CD14-positive monocyte (primary cell): ENCODE measurements around the gene PCAT7. TPM values are rescaled to one million over a fixed set of nuclear protein-coding genes. Genes with fewer than 3 reads are reported as not detected.
"Not testable (repeated sequence)": the region's sequence is repeated elsewhere in the genome, so short reads cannot be mapped to it uniquely, and the experiment has no call there.

Experiments used
- DNase-seq, 3 donors: peaks; one replicate each; pipeline ENCODE4 v3.0.0-alpha.2; 2011 to 2022
- H2AFZ ChIP-seq: 2 replicates; pipeline ENCODE4 v1.6.0; 2012; ENCODE audit warnings: mild to moderate bottlenecking, low read depth, low read length, inconsistent platforms; ENCODE audit not compliant: insufficient read depth, poor library complexity, severe bottlenecking
- H3K27ac ChIP-seq, 2 donors: 1 replicate in 1 of 2; 2 replicates in 1 of 2; pipeline ENCODE4 v1.5.1; 2012 to 2013; ENCODE audit warnings: low read length in 2 of 2, control low read depth in 1 of 2, inconsistent platforms in 1 of 2, low read depth in 1 of 2, mild to moderate bottlenecking in 1 of 2
- H3K27me3 ChIP-seq, 2 donors: one replicate each; pipeline versions ENCODE4 v1.6.0 to v1.6.1; 2011 to 2013; ENCODE audit warnings: low read length in 2 of 2; ENCODE audit not compliant: control insufficient read depth in 2 of 2, insufficient read depth in 2 of 2
- H3K36me3 ChIP-seq, 2 donors: replicated peaks in 1 of 2; 1 replicate in 1 of 2; 2 replicates in 1 of 2; pipeline versions ENCODE4 v1.5.1 to v1.6.1; 2012 to 2013; ENCODE audit warnings: low read length in 2 of 2, control low read depth in 1 of 2, inconsistent platforms in 1 of 2, mild to moderate bottlenecking in 1 of 2; ENCODE audit not compliant: insufficient read depth in 2 of 2, control insufficient read depth in 1 of 2
- H3K4me1 ChIP-seq, 2 donors: 1 replicate in 1 of 2; 2 replicates in 1 of 2; pipeline versions ENCODE4 v1.5.1 to v1.6.1; 2012 to 2013; ENCODE audit warnings: low read length in 2 of 2, control low read depth in 1 of 2, inconsistent platforms in 1 of 2, mild to moderate bottlenecking in 1 of 2, moderate library complexity in 1 of 2; ENCODE audit not compliant: insufficient read depth in 2 of 2, control insufficient read depth in 1 of 2
- H3K4me2 ChIP-seq: replicated peaks from 2 replicates; pipeline ENCODE3; 2012; ENCODE audit warnings: low read length, moderate library complexity, mild to moderate bottlenecking; ENCODE audit not compliant: poor library complexity, severe bottlenecking; ENCODE audit errors: extremely low read depth
- H3K4me3 ChIP-seq, 3 experiments: fragments of 200-600 bp in 1 of 3; sonication (generic) in 1 of 3; replicated peaks in 1 of 3; 1 replicate in 2 of 3; 2 replicates in 1 of 3; pipeline ENCODE4 v1.5.1; 2011 to 2013; ENCODE audit warnings: low read length in 3 of 3, mild to moderate bottlenecking in 3 of 3, control low read depth in 2 of 3, low read depth in 2 of 3, inconsistent platforms in 1 of 3, moderate library complexity in 1 of 3
- H3K79me2 ChIP-seq: 2 replicates; pipeline ENCODE4 v1.6.0; 2012; ENCODE audit warnings: mild to moderate bottlenecking, control low read depth, inconsistent platforms, low read length, moderate library complexity; ENCODE audit not compliant: insufficient read depth
- H3K9ac ChIP-seq: 2 replicates; pipeline ENCODE4 v1.6.0; 2017; ENCODE audit warnings: low read length, mild to moderate bottlenecking; ENCODE audit not compliant: insufficient read depth, poor library complexity, severe bottlenecking
- H3K9me3 ChIP-seq, 2 donors: replicated peaks in 1 of 2; 1 replicate in 1 of 2; 2 replicates in 1 of 2; pipeline versions ENCODE4 v1.5.1 to v1.6.1; 2012 to 2013; ENCODE audit warnings: low read length in 2 of 2, control low read depth in 1 of 2; ENCODE audit not compliant: control insufficient read depth in 1 of 2, insufficient read depth in 1 of 2
- H4K20me1 ChIP-seq: 2 replicates; pipeline ENCODE4 v1.6.0; 2012; ENCODE audit warnings: mild to moderate bottlenecking, low read length, control low read depth, moderate library complexity; ENCODE audit not compliant: insufficient read depth
- H3K27ac Mint-ChIP-seq, 7 donors: one replicate each; pipeline ENCODE4 v1.8.0; 2020; ENCODE audit warnings: mild to moderate bottlenecking in 7 of 7, mixed read lengths in 7 of 7, moderate library complexity in 6 of 7, inconsistent platforms in 2 of 7
- H3K27me3 Mint-ChIP-seq, 3 donors: one replicate each; pipeline ENCODE4 v1.8.0; 2021 to 2022; ENCODE audit warnings: low read depth in 3 of 3, mild to moderate bottlenecking in 3 of 3, mixed read lengths in 3 of 3, moderate library complexity in 3 of 3, inconsistent platforms in 1 of 3
- H3K36me3 Mint-ChIP-seq, 2 donors: one replicate each; pipeline ENCODE4 v1.8.0; 2020; ENCODE audit warnings: mixed read lengths in 2 of 2, inconsistent platforms in 1 of 2, mild to moderate bottlenecking in 1 of 2
- H3K4me1 Mint-ChIP-seq: one replicate; pipeline ENCODE4 v1.8.0; 2020; ENCODE audit warnings: mild to moderate bottlenecking, mixed read lengths
- H3K4me3 Mint-ChIP-seq, 2 donors: one replicate each; pipeline ENCODE4 v1.8.0; 2020; ENCODE audit warnings: mild to moderate bottlenecking in 2 of 2, mixed read lengths in 2 of 2, moderate library complexity in 1 of 2
- H3K9me3 Mint-ChIP-seq, 7 donors: one replicate each; pipeline ENCODE4 v1.8.0; 2020 to 2022; ENCODE audit warnings: mixed read lengths in 7 of 7, mild to moderate bottlenecking in 6 of 7, moderate library complexity in 6 of 7, inconsistent platforms in 2 of 7
- CTCF ChIP-seq: fragments of 200-600 bp; IDR thresholded peaks from one replicate; pipeline ENCODE4 v1.8.0; 2022; ENCODE audit warnings: antibody characterized with exemption, mild to moderate bottlenecking
- WGBS: methylation state at CpG from one replicate; pipeline ENCODE4 v1.1.5; 2013; ENCODE audit warnings: missing lambda C conversion rate; ENCODE audit not compliant: insufficient coverage; 5-methylcytosine and 5-hydroxymethylcytosine counted together
- intact Hi-C, 2 donors: fragments of 100-400 bp; cut with micrococcal nuclease; formaldehyde crosslinking; loops; one replicate each; pipeline versions ENCODE4 v1.15.0 to v1.15.1; 2023
- polyA plus RNA-seq, 3 donors: library from polyadenylated mRNA; depleted of rRNA in 1 of 3; unstranded in 2 of 3; stranded (reverse) in 1 of 3; fragments of 300-500 nt in 2 of 3; fragments of >200 nt in 1 of 3; fragmentation: Illumina TruSeq in 2 of 3; gene quantifications; 1 replicate in 2 of 3; 2 replicates in 1 of 3; pipeline ENCODE4 v1.2.3, GENCODE V29; 2012 to 2021

PCAT7 gene
- polyA plus RNA-seq, 3 donors = not detected

- Histone ChIP-seq H2AFZ (no peak overlapping the region), H3K9me3 (no peaks in the 10 kb centered on the region), H3K4me1 (no peaks in the 10 kb centered on the region), H3K36me3 (no peaks in the 10 kb centered on the region), H3K4me2 (no peak overlapping the region), H3K4me3 (no peak overlapping the region), H3K9ac (no peak overlapping the region), H3K27ac (no peak overlapping the region), H3K79me2 (no peaks in the 10 kb centered on the region), H4K20me1 (no peaks in the 10 kb centered on the region), H3K27me3 (peaks cover 0 to 2% of the 10 kb centered on the region in 2 donors)
- Mint-ChIP-seq H3K36me3 (no peaks in the 10 kb centered on the region), H3K4me1 (no peaks in the 10 kb centered on the region), H3K27me3 (peaks cover 7 to 14% (median 7%) of the 10 kb centered on the region in 3 donors), H3K9me3 (no peaks in the 10 kb centered on the region), H3K27ac (no peak overlapping the region), H3K4me3 (no peak overlapping the region)
- intact Hi-C loops = no loop called here
- DNase-seq = no peak
- WGBS = 88% methylated on average over 2 of the region's 4 CpGs
- no peak for TF ChIP-seq CTCF
Observed at GRCh38 chr9:94538908-94539307, 16.0 kb upstream of the PCAT7 start.

GRCh38 chr9:94544335-94544734, 10.5 kb upstream of the PCAT7 start:
- H3K4me1 Mint-ChIP-seq, H3K79me2 ChIP-seq, H3K9me3 ChIP-seq, H2AFZ ChIP-seq, H3K4me1 ChIP-seq, H3K9ac ChIP-seq, H3K27me3 ChIP-seq, H3K27ac ChIP-seq, DNase-seq, H3K36me3 ChIP-seq, intact Hi-C loops, H4K20me1 ChIP-seq, H3K36me3 Mint-ChIP-seq, H3K9me3 Mint-ChIP-seq, H3K4me3 ChIP-seq, H3K4me2 ChIP-seq, H3K4me3 Mint-ChIP-seq: not testable (repeated sequence)
- Mint-ChIP-seq H3K27me3 (peaks cover 4 to 20% (median 13%) of the 10 kb centered on the region in 3 donors), H3K27ac (peak overlapping the region in 1 of 7 donors; percentile 23)
- no CpG with 5 or more reads among the region's 5 CpGs for WGBS
